Measurements from ENCODE around the gene FKBP10.

Gene FKBP10

GRCh38 chr17:41767324-41768042 lies 45.3 kb upstream of the FKBP10 start:
- TF ChIP-seq EZH2 (IDR thresholded peaks at IDR 0.05; ENCODE audit: borderline replicate concordance, low read depth, low read length, severe bottlenecking) (no peak), CTCF (IDR thresholded peaks at IDR 0.05; ENCODE audit: borderline replicate concordance, extremely low read depth, low read length, poor library complexity, severe bottlenecking) (no peak)
- no peaks in the 10 kb centered on the region for H3K9me3 ChIP-seq (ENCODE audit: insufficient read depth, low read length, severe bottlenecking)
- no peaks in the 10 kb centered on the region for H3K79me2 ChIP-seq (ENCODE audit: insufficient read depth, low read length)
- H3K4me1 ChIP-seq (ENCODE audit: insufficient read depth, low read length) = no peaks in the 10 kb centered on the region
- no peak overlapping the region for H2AFZ ChIP-seq (ENCODE audit: low read depth, low read length)
- no peaks in the 10 kb centered on the region for H3K36me3 ChIP-seq (ENCODE audit: insufficient read depth, low read length)
- ATAC-seq (ENCODE audit: insufficient read depth, low read depth) = no peak
- H3K4me2 ChIP-seq (ENCODE audit: insufficient read depth, low read length) = no peak overlapping the region
- no peaks in the 10 kb centered on the region for H4K20me1 ChIP-seq (ENCODE audit: insufficient read depth, low read length)
- no peak overlapping the region for H3K27ac ChIP-seq (ENCODE audit: low read length)
- DNase-seq = no peak
- no peaks in the 10 kb centered on the region for H3K27me3 ChIP-seq (ENCODE audit: insufficient read depth, low read length, poor library complexity)
- H3K9ac ChIP-seq (ENCODE audit: low read depth, low read length) = no peak overlapping the region
- no peak overlapping the region for H3K4me3 ChIP-seq (ENCODE audit: low read depth in 1 of 2, low read length in 2 of 2)

- DNase-seq (no peak), ATAC-seq (ENCODE audit: insufficient read depth, low read depth) (no peak)
- Histone ChIP-seq H3K27me3 (ENCODE audit: insufficient read depth, low read length, poor library complexity) (no peaks in the 10 kb centered on the region), H3K4me2 (ENCODE audit: insufficient read depth, low read length) (no peak overlapping the region), H2AFZ (ENCODE audit: low read depth, low read length) (no peak overlapping the region), H3K36me3 (ENCODE audit: insufficient read depth, low read length) (no peaks in the 10 kb centered on the region), H3K27ac (ENCODE audit: low read length) (no peak overlapping the region), H4K20me1 (ENCODE audit: insufficient read depth, low read length) (no peaks in the 10 kb centered on the region), H3K4me3 (ENCODE audit: low read depth in 1 of 2, low read length in 2 of 2) (no peak overlapping the region), H3K79me2 (ENCODE audit: insufficient read depth, low read length) (no peaks in the 10 kb centered on the region), H3K9ac (ENCODE audit: low read depth, low read length) (no peak overlapping the region), H3K4me1 (ENCODE audit: insufficient read depth, low read length) (no peaks in the 10 kb centered on the region), H3K9me3 (ENCODE audit: insufficient read depth, low read length, severe bottlenecking) (no peaks in the 10 kb centered on the region)
- no peak for TF ChIP-seq CTCF (IDR thresholded peaks at IDR 0.05; ENCODE audit: borderline replicate concordance, extremely low read depth, low read length, poor library complexity, severe bottlenecking)
- TF ChIP-seq EZH2 (IDR thresholded peaks at IDR 0.05; ENCODE audit: borderline replicate concordance, low read depth, low read length, severe bottlenecking) = no peak
Observed at GRCh38 chr17:41768682-41769288, 44.0 kb upstream of the FKBP10 start.

- ATAC-seq (ENCODE audit: insufficient read depth, low read depth) = no peak
- no peak for TF ChIP-seq CTCF (IDR thresholded peaks at IDR 0.05; ENCODE audit: borderline replicate concordance, extremely low read depth, low read length, poor library complexity, severe bottlenecking)
- TF ChIP-seq EZH2 (IDR thresholded peaks at IDR 0.05; ENCODE audit: borderline replicate concordance, low read depth, low read length, severe bottlenecking) = no peak
Observed at GRCh38 chr17:41769346-41769862, 43.4 kb upstream of the FKBP10 start.

More at GRCh38 chr17:41769346-41769862, 43.4 kb upstream of the FKBP10 start:
- Histone ChIP-seq H3K4me3 (ENCODE audit: low read depth in 1 of 2, low read length in 2 of 2) (no peak overlapping the region), H3K27me3 (ENCODE audit: insufficient read depth, low read length, poor library complexity) (no peaks in the 10 kb centered on the region), H3K9ac (ENCODE audit: low read depth, low read length) (no peak overlapping the region), H3K79me2 (ENCODE audit: insufficient read depth, low read length) (no peaks in the 10 kb centered on the region), H3K4me2 (ENCODE audit: insufficient read depth, low read length) (no peak overlapping the region), H3K9me3 (ENCODE audit: insufficient read depth, low read length, severe bottlenecking) (no peaks in the 10 kb centered on the region), H3K36me3 (ENCODE audit: insufficient read depth, low read length) (no peaks in the 10 kb centered on the region), H2AFZ (ENCODE audit: low read depth, low read length) (no peak overlapping the region), H3K27ac (ENCODE audit: low read length) (no peak overlapping the region), H3K4me1 (ENCODE audit: insufficient read depth, low read length) (no peaks in the 10 kb centered on the region), H4K20me1 (ENCODE audit: insufficient read depth, low read length) (no peaks in the 10 kb centered on the region)
- no peak for DNase-seq
